HepG2 (cell line): Measurements from ENCODE around the gene MYO1E. TPM values are rescaled to one million over a fixed set of nuclear protein-coding genes. Genes with fewer than 3 reads are reported as not detected.

ENCODE experiments used
- FOSL1 ChIP-seq: sonication (generic); formaldehyde crosslinking; IDR thresholded peaks from 2 replicates; pipeline ENCODE4 v1.9.0; 2021; ENCODE audit warnings: missing genetic modification reagents, borderline replicate concordance
- HNRNPL ChIP-seq: fragments of 200-400 bp; formaldehyde crosslinking; IDR thresholded peaks from 2 replicates; pipeline ENCODE4 v1.6.1; 2017; ENCODE audit warnings: mild to moderate bottlenecking, low read depth, low read length
- MAFF ChIP-seq: IDR thresholded peaks from 2 replicates; pipeline ENCODE4 v1.6.1; 2011; ENCODE audit warnings: low read depth, low read length, improper control_type of control experiment
- RFXAP ChIP-seq: sonication (generic); formaldehyde crosslinking; IDR thresholded peaks from 2 replicates; pipeline ENCODE4 v1.4.0; 2020; ENCODE audit warnings: missing genetic modification reagents, borderline replicate concordance
- SP5 ChIP-seq: IDR thresholded peaks from 2 replicates; pipeline ENCODE4 v1.6.1; 2016; ENCODE audit warnings: low read depth, borderline replicate concordance
- TBX3 ChIP-seq: fragments of 450-650 bp; IDR thresholded peaks from 2 replicates; pipeline ENCODE4 v1.6.1; 2017; ENCODE audit warnings: antibody characterized with exemption, mild to moderate bottlenecking, inconsistent platforms, borderline replicate concordance
- ZBTB2 ChIP-seq: sonication (generic); formaldehyde crosslinking; IDR thresholded peaks from 2 replicates; pipeline ENCODE4 v1.8.0; 2022; ENCODE audit warnings: low read depth, missing genetic modification reagents
- ZNF574 ChIP-seq: sonication (generic); formaldehyde crosslinking; IDR thresholded peaks from 2 replicates; pipeline ENCODE4 v1.4.0; 2020; ENCODE audit warnings: missing genetic modification reagents
- ZNF670 ChIP-seq: sonication (generic); formaldehyde crosslinking; IDR thresholded peaks from 2 replicates; pipeline ENCODE4 v1.8.0; 2022; ENCODE audit warnings: mild to moderate bottlenecking, missing genetic modification reagents, borderline replicate concordance
- ZNF746 ChIP-seq: sonication (generic); formaldehyde crosslinking; IDR thresholded peaks from 2 replicates; pipeline ENCODE4 v1.8.0; 2022; ENCODE audit warnings: mild to moderate bottlenecking, missing genetic modification reagents
- polyA plus RNA-seq, 8 experiments: library from polyadenylated mRNA; depleted of rRNA in 3 of 8; stranded (reverse) in 7 of 8; unstranded in 1 of 8; fragments of >200 nt; fragmentation: Illumina TruSeq in 4 of 8; extraction: Trizol in 4 of 8; gene quantifications; 2 replicates each; pipeline versions ENCODE4 v1.2.1 to v1.2.3, GENCODE V29; 2011 to 2016; ENCODE audit warnings: low read depth in 4 of 8, missing spikeins in 1 of 8, mixed read lengths in 1 of 8; ENCODE audit not compliant: insufficient read depth in 1 of 8
- total RNA-seq, 5 experiments: library from RNA; depleted of rRNA; stranded (reverse); fragments of >200 nt; fragmentation: Illumina TruSeq; extraction: Trizol; gene quantifications; 2 replicates each; pipeline ENCODE4 v1.2.3, GENCODE V29; 2016; ENCODE audit warnings: low read depth in 1 of 5
- TF ChIP-seq, protein P1 (sequence below): sonication (generic); formaldehyde crosslinking; IDR thresholded peaks from 2 replicates; pipeline ENCODE4 v1.4.0; 2020; ENCODE audit warnings: mild to moderate bottlenecking, missing genetic modification reagents

MYO1E gene
- total and polyA plus RNA-seq, 2 of the 13 experiments (the other 11 are each of a cell fraction or from before 2014, with no cell fraction given), result 15.7 to 25.1 TPM

DNA sequence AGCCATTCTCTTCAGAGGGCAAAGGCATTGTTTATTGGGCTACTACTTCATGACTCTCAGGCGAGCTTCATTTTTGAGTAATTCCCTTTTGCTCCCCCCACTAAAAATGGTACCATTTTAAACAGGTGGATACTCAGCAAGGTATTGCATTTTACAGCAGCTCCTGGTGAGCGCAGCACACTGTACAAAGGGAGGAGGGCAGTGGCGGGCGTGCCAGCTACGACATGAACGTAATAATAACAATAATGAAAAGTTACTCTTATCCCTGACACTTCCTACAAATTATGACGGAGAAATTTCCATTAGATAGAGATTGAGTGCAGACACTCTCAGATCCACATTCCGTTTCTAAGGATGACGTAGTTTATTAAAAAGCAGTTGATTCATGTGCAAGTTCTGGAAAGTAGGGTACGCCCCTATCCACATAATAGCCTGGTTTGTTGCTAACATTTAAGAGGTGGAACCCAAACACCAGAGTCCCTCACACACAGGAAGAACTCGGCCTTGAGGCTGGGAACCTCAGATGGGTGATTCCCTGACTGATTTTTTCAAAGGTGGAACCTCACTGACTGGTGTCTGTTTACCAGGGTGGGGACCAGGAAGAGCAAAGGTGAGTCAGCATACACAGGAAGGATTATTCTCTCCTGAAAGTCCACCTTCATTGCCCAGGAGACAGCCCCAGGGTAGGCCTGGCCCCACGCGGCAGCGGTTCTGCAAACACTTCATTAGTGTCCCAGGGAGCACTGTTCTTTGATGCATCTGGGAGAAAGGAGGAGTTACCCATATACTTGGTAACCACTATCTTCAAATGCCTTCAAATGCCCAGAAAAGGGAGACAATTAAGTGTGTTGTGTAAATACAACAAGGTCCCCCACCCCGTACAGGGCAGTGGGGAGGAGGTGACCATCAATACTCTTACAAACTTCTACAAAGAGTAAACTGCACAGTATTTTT is 96.2 kb downstream of the MYO1E start (continued):
- peak; percentile 98 for TF ChIP-seq SP5 (CRISPR knock-in tag)
- no peak for TF ChIP-seq ZBTB2 (CRISPR knock-in tag)
- 0 out of 2 replicates have a peak, but pooled peaks have one; percentile 21 for TF ChIP-seq HNRNPL
- peak; percentile 77 for TF ChIP-seq ZNF670 (CRISPR knock-in tag)
- peak; percentile 29; the same call in 1 of the 2 replicates for TF ChIP-seq TBX3
- peak; percentile 74 for TF ChIP-seq ZNF574 (CRISPR knock-in tag)
- peak; percentile 85; the same call in 1 of the 2 replicates for TF ChIP-seq FOSL1 (CRISPR knock-in tag)
- peak; percentile 73; the same call in 1 of the 2 replicates for TF ChIP-seq RFXAP (CRISPR knock-in tag)
- TF ChIP-seq ZNF746 (CRISPR knock-in tag), result peak; percentile 83; the same call in 1 of the 2 replicates
- TF ChIP-seq MAFF, result peak; percentile 65
- TF ChIP-seq, protein P1, sequence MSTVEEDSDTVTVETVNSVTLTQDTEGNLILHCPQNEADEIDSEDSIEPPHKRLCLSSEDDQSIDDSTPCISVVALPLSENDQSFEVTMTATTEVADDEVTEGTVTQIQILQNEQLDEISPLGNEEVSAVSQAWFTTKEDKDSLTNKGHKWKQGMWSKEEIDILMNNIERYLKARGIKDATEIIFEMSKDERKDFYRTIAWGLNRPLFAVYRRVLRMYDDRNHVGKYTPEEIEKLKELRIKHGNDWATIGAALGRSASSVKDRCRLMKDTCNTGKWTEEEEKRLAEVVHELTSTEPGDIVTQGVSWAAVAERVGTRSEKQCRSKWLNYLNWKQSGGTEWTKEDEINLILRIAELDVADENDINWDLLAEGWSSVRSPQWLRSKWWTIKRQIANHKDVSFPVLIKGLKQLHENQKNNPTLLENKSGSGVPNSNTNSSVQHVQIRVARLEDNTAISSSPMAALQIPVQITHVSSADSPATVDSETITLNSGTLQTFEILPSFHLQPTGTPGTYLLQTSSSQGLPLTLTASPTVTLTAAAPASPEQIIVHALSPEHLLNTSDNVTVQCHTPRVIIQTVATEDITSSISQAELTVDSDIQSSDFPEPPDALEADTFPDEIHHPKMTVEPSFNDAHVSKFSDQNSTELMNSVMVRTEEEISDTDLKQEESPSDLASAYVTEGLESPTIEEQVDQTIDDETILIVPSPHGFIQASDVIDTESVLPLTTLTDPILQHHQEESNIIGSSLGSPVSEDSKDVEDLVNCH (CRISPR knock-in tag), result no peak
